ENCODE measurements around the gene TLCD2.
"Not testable (repeated sequence)": the region's sequence is repeated elsewhere in the genome, so short reads cannot be mapped to it uniquely, and the experiment has no call there.

The TLCD2 gene, protein sequence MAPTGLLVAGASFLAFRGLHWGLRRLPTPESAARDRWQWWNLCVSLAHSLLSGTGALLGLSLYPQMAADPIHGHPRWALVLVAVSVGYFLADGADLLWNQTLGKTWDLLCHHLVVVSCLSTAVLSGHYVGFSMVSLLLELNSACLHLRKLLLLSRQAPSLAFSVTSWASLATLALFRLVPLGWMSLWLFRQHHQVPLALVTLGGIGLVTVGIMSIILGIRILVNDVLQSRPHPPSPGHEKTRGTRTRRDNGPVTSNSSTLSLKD

DNA sequence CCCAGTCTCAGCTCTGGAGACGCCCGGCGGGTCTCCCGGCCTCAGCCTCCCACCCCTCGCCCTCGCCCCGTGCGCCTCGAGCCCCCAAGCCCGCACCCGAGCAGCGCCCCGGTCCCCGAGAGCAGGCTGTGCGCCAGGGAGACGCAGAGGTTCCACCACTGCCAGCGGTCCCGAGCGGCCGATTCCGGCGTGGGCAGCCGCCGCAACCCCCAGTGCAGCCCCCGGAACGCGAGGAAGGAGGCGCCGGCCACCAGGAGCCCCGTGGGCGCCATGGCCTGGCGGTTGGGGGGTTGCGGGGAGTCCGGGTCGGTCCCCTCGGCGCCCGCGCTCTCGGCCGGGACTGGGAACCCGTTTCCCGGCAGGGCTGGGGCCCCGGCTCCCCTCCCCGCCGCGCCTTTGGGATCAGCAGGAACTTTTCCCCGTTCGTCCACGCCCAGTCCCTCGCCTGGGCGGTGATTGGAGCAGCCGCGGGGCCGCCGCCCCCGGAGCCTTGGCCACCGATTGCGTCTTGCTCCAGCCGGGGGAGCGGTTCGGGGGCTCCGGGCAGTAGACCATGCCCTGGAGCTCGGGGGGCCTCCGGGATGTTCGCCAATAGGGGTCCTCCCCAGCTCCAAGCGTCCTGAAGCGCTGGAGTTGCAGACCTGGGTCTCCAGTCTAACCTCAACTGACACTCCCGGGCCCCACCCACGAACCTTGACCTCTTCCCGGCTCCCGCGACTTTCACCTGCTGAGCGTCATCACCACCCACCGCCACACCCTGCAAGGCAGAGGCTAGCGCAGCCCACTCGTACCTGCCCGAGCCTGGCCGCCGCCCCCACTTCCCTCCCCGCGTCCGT lies at the start of gene TLCD2:
TSS of gene TLCD2 (minus strand) at position 407 of the 836 bp plus-strand sequence. CDS start at position 272, 135 bp downstream.
- peak in 9 of 58 donors; percentile 11 to 34 (median 21) for DNase-seq

DNA sequence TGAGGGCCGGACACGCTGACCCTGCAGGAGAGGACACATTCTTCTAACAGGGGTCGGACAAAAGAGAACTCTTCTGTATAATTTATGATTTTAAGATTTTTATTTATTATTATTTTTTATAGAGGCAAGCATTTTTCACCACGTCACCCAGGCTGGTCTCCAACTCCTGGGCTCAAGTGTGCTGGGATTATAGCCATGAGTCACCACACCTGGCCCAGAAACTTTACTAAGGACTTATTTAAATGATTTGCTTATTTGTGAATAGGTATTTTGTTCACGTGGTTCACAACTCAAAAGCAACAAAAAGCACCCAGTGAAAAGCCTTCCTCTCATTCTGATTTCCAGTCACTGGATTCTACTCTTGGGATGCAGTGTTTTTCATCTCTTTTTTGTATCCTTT lies 49.4 kb upstream of the TLCD2 start:
- no peak for DNase-seq

GRCh38 chr17:1758807-1759206 lies 48.6 kb upstream of the TLCD2 start:
- DNase-seq: peak in 1 of 58 donors; percentile 19

- DNase-seq: no peak
Observed at GRCh38 chr17:1755827-1756262, 45.7 kb upstream of the TLCD2 start.

- peak in 28 of 58 donors; percentile 15 to 74 (median 35) for DNase-seq
Observed at GRCh38 chr17:1755252-1755826, 45.2 kb upstream of the TLCD2 start.

DNA sequence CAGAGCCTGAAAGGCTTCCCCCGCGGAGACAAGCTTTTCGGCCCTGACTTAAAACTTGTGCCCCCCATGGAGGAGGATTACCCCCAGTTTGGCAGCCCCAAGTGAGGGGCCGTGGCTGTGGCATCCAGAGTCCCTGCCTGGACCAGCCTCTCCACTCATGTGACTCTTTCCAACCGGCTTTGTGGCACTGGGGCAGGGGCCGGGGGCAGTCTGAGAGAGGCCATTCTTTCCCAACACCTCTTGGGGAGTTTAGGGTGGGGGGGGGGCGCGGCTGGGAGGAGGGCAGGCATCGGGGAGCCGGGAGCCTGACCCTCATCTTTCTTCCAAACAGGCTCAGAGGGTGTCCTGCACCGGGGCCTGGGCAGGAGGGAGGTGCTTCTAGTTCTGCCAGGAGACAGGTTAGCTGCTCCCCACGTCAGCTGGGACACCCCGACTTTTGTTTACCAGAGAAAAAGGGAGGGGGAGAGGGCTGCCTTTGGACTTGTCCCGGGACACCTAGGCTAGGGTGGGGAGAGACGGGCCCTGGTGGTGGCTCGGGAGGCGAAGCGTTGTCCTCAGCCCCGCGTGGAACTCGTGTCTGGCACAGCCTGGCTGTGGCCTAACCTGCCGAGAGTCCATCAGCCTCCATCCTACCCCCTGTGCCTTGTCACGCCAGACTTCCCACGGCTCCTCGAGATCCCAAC lies 44.4 kb upstream of the TLCD2 start:
- DNase-seq: no peak

DNA sequence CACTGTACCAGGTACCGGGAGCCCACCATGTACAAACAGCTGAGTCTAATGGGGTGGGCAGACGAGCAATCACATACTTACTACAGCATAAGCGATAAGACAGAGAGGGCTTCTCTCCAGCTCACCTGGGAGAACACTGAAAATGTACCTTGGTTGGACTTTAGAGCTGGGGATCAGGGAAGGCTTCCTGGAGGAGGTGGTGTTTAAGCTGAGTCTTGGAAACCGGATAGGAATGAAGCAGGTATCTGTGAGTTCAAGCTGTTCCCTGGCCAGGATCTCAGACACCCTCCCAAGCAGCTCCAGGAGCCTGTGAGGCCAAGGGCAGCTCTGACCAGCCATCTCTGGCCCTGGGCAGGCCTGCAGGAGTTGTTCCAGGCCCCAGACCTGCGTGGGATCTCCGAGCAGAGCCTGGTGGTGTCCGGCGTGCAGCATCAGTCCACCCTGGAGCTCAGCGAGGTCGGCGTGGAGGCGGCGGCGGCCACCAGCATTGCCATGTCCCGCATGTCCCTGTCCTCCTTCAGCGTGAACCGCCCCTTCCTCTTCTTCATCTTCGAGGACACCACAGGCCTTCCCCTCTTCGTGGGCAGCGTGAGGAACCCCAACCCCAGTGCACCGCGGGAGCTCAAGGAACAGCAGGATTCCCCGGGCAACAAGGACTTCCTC lies 43.7 kb upstream of the TLCD2 start:
- DNase-seq: no peak

DNA sequence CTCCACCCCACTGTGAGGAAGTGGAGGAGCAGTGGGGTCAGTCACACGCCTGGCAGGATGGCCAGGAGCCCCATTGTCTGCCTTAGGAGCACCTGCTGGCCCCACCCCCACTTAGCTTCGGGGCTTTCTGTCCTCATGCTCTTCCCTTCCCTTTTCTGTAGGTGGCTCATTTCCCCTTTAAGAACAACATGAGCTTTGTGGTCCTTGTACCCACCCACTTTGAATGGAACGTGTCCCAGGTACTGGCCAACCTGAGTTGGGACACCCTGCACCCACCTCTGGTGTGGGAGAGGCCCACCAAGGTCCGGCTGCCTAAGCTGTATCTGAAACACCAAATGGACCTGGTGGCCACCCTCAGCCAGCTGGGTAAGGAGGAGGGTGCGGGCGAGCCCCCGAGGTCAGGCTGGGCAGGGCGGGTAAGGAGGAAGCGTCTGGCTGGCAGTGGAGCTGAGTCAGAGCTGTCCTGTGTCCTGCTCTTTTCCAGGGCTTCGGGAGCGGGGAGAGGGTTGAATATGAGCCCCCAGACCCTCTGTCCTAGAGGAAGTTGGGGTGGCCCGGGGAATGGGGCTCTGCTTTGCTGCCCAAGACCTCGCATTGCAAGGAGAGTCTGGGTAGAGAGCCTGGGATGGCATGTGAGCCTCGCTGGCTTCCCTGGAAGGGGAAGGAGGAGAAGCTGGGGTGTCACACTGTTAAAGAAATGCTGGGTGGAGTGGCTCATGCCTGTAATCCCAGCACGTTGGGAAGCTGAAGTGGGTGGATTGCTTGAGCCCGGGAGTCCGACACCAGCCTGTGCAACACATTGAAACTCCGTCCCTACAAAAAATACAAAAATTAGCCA lies 42.5 kb upstream of the TLCD2 start:
- DNase-seq: peak in 1 of 58 donors; percentile 24

DNA sequence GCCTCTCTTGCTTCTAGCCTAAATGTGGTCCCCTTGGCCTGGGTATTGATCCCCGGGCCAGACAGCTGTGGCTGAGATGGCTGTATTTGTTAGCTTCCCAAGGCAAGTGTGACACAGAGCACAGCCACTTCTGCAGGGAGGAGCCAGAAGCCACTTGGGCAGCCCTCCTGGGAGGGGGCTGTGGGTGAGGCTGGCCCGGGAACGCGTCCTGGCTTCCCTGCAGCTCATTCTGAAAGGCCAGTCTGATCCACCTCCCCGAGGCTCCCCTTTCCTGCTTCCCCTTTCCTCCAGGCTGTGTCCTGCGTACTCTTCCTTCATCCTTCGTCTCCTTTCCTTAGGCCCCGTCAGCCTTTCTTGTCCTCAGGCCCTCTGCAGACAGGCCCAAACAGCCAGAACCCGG lies 40.5 kb upstream of the TLCD2 start:
- DNase-seq: no peak

GRCh38 chr17:1746975-1747543 lies 36.9 kb upstream of the TLCD2 start:
- DNase-seq: no peak

DNA sequence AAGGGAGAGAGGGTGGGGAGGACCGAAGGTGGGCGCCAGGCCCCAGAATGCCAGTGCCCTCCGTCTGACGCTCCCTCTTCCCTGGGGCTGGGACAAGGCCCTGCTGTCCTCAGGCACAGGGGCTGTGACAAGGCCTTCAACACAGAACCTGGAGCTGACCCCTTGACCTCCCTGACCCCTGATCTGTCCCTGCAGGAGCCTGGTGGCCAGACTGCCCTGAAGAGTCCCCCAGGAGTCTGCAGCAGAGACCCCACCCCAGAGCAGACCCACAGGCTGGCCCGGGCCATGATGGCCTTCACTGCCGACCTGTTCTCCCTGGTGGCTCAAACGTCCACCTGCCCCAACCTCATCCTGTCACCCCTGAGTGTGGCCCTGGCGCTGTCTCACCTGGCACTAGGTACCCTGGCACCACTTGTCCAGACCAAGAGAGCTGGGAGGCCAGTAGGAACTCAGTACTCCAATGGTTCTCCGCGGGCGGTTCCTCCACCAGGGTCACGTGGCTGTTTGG lies 35.4 kb upstream of the TLCD2 start:
- no peak for DNase-seq

GRCh38 chr17:1744551-1745512 lies 34.7 kb upstream of the TLCD2 start:
- peak in 3 of 58 donors; percentile 17 to 34 (median 26) for DNase-seq

GRCh38 chr17:1743088-1743439 lies 32.9 kb upstream of the TLCD2 start:
- no peak for DNase-seq

- DNase-seq: no peak
Observed at GRCh38 chr17:1742371-1743087, 32.4 kb upstream of the TLCD2 start, which contains the start of gene SERPINF2. Gene SERPINF2 (plus strand): TSS chr17:1742871. CDS start chr17:1744996, 2,125 bp downstream.

- not testable (repeated sequence) for DNase-seq
Observed at GRCh38 chr17:1741899-1742298, 31.7 kb upstream of the TLCD2 start.

GRCh38 chr17:1737531-1738291 lies 27.5 kb upstream of the TLCD2 start:
- DNase-seq: no peak
